ENCODE data around the gene DCST2. TPM values are rescaled to one million over a fixed set of nuclear protein-coding genes. Genes with fewer than 3 reads are reported as not detected.

The DCST2 gene
- total and polyA plus RNA-seq, 10 of the 15 experiments (the other 5 are each of a cell fraction or from before 2014, with no cell fraction given), result 0.33 to 0.41 (median 0.36) TPM; not detected in 7

- TF ChIP-seq E4F1 (IDR thresholded peaks at IDR 0.05; ENCODE audit: borderline replicate concordance, partially characterized antibody) (no peak), YY1 (IDR thresholded peaks at IDR 0.05; ENCODE audit: low read depth, low read length) (peak; percentile 60; the same call in 1 of the 2 replicates), MEF2B (IDR thresholded peaks at IDR 0.05; ENCODE audit: partially characterized antibody, poor library complexity, severe bottlenecking) (no peak), IKZF2 (IDR thresholded peaks at IDR 0.05) (peak; percentile 48 to 49; a peak in 2 of 4 replicates), ZNF24 (IDR thresholded peaks at IDR 0.05) (no peak), FOXK2 (IDR thresholded peaks at IDR 0.05) (peak; percentile 56; the same call in 1 of the 2 replicates), NR2F1 (conservative IDR thresholded peaks at IDR 0.05) (peak; percentile 89), HCFC1 (IDR thresholded peaks at IDR 0.05; ENCODE audit: low read length) (0 out of 2 replicates have a peak, but pooled peaks have one; percentile 7), EGR1 (IDR thresholded peaks at IDR 0.05; ENCODE audit: borderline replicate concordance in 1 of 2, low read depth in 2 of 2, low read length in 2 of 2) (peak in 1 of 2 experiments; percentile 74; a peak in 2 of 3 replicates), PML (IDR thresholded peaks at IDR 0.05; ENCODE audit: low read length) (0 out of 2 replicates have a peak, but pooled peaks have one; percentile 6), CREB1 (IDR thresholded peaks at IDR 0.05; ENCODE audit: low read depth) (no peak), SIN3A (IDR thresholded peaks at IDR 0.05; ENCODE audit: low read depth, low read length) (peak; percentile 63), KLF5 (IDR thresholded peaks at IDR 0.05; ENCODE audit: partially characterized antibody) (no peak), MXI1 (IDR thresholded peaks at IDR 0.05; ENCODE audit: low read depth, low read length) (peak; percentile 83; the same call in 1 of the 2 replicates), ATF3 (IDR thresholded peaks at IDR 0.05; ENCODE audit: borderline replicate concordance, extremely low read depth, low read depth, low read length) (no peak), POLR2A (IDR thresholded peaks at IDR 0.05; ENCODE audit: low read depth, low read length) (0 out of 2 replicates have a peak, but pooled peaks have one; percentile 22), CREM (IDR thresholded peaks at IDR 0.05; ENCODE audit: low read depth) (peak; percentile 7; the same call in 1 of the 2 replicates), BACH1 (IDR thresholded peaks at IDR 0.05; ENCODE audit: borderline replicate concordance) (0 out of 2 replicates have a peak, but pooled peaks have one; percentile 9), EED (IDR thresholded peaks at IDR 0.05; ENCODE audit: low read depth) (peak; percentile 38; the same call in 1 of the 2 replicates), BHLHE40 (IDR thresholded peaks at IDR 0.05; ENCODE audit: borderline replicate concordance in 1 of 2, low read depth in 2 of 2, low read length in 1 of 2) (peak; percentile 17 to 38; a peak in 1 of 4 replicates), RUNX3 (IDR thresholded peaks at IDR 0.05; ENCODE audit: low read length) (peak; percentile 31; the same call in 1 of the 2 replicates), ZNF384 (IDR thresholded peaks at IDR 0.05; ENCODE audit: borderline replicate concordance, low read depth, low read length) (no peak), NFYA (IDR thresholded peaks at IDR 0.05; ENCODE audit: borderline replicate concordance, low read depth, low read length) (no peak), NBN (IDR thresholded peaks at IDR 0.05) (peak; percentile 63), SUZ12 (IDR thresholded peaks at IDR 0.05; ENCODE audit: unreplicated experiment) (no peak), LARP7 (IDR thresholded peaks at IDR 0.05) (no peak; the same call in 1 of the 2 replicates), ATF7 (IDR thresholded peaks at IDR 0.05; ENCODE audit: low read depth) (peak; percentile 28; the same call in 1 of the 2 replicates)
- TF ChIP-seq, protein P1, sequence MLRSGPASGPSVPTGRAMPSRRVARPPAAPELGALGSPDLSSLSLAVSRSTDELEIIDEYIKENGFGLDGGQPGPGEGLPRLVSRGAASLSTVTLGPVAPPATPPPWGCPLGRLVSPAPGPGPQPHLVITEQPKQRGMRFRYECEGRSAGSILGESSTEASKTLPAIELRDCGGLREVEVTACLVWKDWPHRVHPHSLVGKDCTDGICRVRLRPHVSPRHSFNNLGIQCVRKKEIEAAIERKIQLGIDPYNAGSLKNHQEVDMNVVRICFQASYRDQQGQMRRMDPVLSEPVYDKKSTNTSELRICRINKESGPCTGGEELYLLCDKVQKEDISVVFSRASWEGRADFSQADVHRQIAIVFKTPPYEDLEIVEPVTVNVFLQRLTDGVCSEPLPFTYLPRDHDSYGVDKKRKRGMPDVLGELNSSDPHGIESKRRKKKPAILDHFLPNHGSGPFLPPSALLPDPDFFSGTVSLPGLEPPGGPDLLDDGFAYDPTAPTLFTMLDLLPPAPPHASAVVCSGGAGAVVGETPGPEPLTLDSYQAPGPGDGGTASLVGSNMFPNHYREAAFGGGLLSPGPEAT (IDR thresholded peaks at IDR 0.05; ENCODE audit: low read depth), result peak; percentile 29; the same call in 1 of the 2 replicates
Measured at GRCh38 chr1:154975409-154976059, 58.0 kb downstream of the DCST2 start (continued).
